ENCODE results near the gene ARHGAP45. TPM values are rescaled to one million over a fixed set of nuclear protein-coding genes. Genes with fewer than 3 reads are reported as not detected.

The ARHGAP45 gene
- total and polyA plus RNA-seq, 2 of the 8 experiments (the other 6 are each of a cell fraction or from before 2014, with no cell fraction given), result 31.4 to 41.8 TPM

DNA sequence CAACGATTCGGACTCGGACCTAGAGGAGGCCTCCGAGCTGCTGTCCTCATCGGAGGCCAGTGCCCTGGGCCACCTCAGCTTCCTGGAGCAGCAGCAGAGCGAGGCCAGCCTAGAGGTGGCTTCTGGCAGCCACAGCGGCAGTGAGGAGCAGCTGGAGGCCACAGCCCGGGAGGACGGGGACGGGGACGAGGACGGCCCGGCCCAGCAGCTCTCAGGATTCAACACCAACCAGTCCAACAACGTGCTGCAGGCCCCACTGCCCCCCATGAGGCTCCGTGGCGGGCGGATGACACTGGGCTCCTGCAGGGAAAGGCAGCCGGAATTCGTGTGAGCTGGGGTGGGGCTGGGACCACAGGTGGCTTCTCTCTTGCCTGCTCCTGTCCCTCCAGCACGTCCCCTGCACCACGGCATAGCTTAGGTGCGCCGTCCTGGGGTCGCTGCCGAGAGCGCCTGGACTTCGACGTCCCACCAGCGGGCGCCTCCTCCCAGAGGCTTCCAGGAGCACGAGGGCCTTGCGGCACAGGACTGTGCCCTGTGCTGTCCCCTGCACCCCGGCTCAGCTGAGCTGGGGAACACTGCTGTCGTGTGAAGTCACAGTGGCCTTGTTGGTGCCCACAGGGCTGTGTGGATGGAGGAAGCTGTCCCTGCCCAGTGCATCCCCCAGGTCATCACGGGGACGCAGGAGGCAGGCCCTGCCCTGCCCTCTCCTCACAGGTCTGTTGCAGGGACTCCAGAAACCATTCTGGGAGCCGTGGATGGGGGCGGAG lies 18.9 kb downstream of the ARHGAP45 start:
- H3K56ac ChIP-seq (replicated peaks; ENCODE audit: insufficient read length, low read depth, low read length), result no peak overlapping the region
- no peak overlapping the region for H4K5ac ChIP-seq (ENCODE audit: insufficient read length, low read depth, low read length)
- no peak overlapping the region for H3K4me2 ChIP-seq (ENCODE audit: insufficient read depth in 1 of 2, low read depth in 2 of 2, low read length in 2 of 2)
- no peaks in the 10 kb centered on the region for H3K9me3 ChIP-seq (ENCODE audit: insufficient read depth in 2 of 2, low read depth in 1 of 2, low read length in 1 of 2)
- H2AK5ac ChIP-seq (ENCODE audit: low read depth, low read length), result no peak overlapping the region
- no peak overlapping the region for H3K18ac ChIP-seq (ENCODE audit: extremely low read depth, low read length)
- H3K27me3 ChIP-seq (replicated peaks in 1 of 4; ENCODE audit: control insufficient read depth in 3 of 4, extremely low read depth in 1 of 4, insufficient read depth in 3 of 4, low read length in 3 of 4), result no peaks in the 10 kb centered on the region
- TF ChIP-seq POLR2AphosphoS5 (IDR thresholded peaks at IDR 0.05; ENCODE audit: low read depth, low read length) (0 out of 2 replicates have a peak, but pooled peaks have one; percentile 43), POU5F1 (IDR thresholded peaks at IDR 0.05; ENCODE audit: low read depth, low read length) (no peak), SP4 (IDR thresholded peaks at IDR 0.05; ENCODE audit: low read length) (no peak)
- H4K20me1 ChIP-seq (replicated peaks in 1 of 2; ENCODE audit: control insufficient read depth in 1 of 2, insufficient read depth in 2 of 2, low read length in 2 of 2), result peaks cover 2 to 20% of the 10 kb centered on the region in 2 experiments
- FAIRE-seq, result no peak
- ChIA-PET CTCF (ENCODE audit: partially characterized antibody) (interaction anchor here (0.7 to 2.8 kb wide), 11 partner anchors 8 to 140 kb away, joined by 3 to 7 read pairs (median 3); no protein-coding TSS in a partner anchor), POLR2A (ENCODE audit: partially characterized antibody) (interaction anchor here (0.6 to 10.3 kb wide), 28 partner anchors 9 to 226 kb away, joined by 3 to 116 read pairs (median 4); partner anchors contain the start of genes ABCA7, ARHGAP45, GPX4 and POLR2E)
- peaks cover 0 to 58% (median 19%) of the 10 kb centered on the region in 4 experiments; a peak in 4 of 8 replicates for H3K36me3 ChIP-seq (ENCODE audit: control insufficient read depth in 2 of 4, insufficient read depth in 4 of 4, low read length in 3 of 4)
- H3K9ac ChIP-seq (replicated peaks in 1 of 4; ENCODE audit: extremely low read depth in 1 of 4, low read depth in 3 of 4, low read length in 3 of 4), result no peak overlapping the region
- H2BK20ac ChIP-seq (ENCODE audit: low read length), result no peak overlapping the region
- H2BK120ac ChIP-seq (replicated peaks; ENCODE audit: low read depth, low read length), result no peak overlapping the region
- no peak overlapping the region for H3K27ac ChIP-seq (ENCODE audit: low read depth, low read length)
- WGBS, 2 experiments (ENCODE audit: extremely low coverage in 1 of 2, insufficient coverage in 1 of 2, insufficient read length in 1 of 2, insufficient replicate concordance in 2 of 2, low coverage in 1 of 2, low lambda C conversion rate in 2 of 2, missing lambda C conversion rate in 1 of 2), result 86% methylated on average over 36 of the region's 38 CpGs; no CpG with 5 or more reads in 1 of the 2 experiments
- no peak overlapping the region for H3K4ac ChIP-seq (replicated peaks; ENCODE audit: insufficient read length, low read depth, low read length)
- no peak overlapping the region for H4K91ac ChIP-seq (replicated peaks; ENCODE audit: insufficient read length, low read length)
- H3K4me1 ChIP-seq (replicated peaks in 1 of 4; ENCODE audit: control insufficient read depth in 3 of 4, insufficient read depth in 4 of 4, low read length in 3 of 4), result peaks cover 0 to 7% (median 0%) of the 10 kb centered on the region in 4 experiments; a peak in 4 of 7 replicates
- H2AFZ ChIP-seq (ENCODE audit: low read length), result no peak overlapping the region
- H3K23me2 ChIP-seq (ENCODE audit: low read depth, low read length), result no peaks in the 10 kb centered on the region
- no peak overlapping the region for H3K23ac ChIP-seq (ENCODE audit: insufficient read length)
- no peak overlapping the region for H2BK12ac ChIP-seq (ENCODE audit: low read depth, low read length)
- H4K8ac ChIP-seq (ENCODE audit: extremely low read depth, insufficient read depth, low read length), result no peak overlapping the region; the same call in 1 of the 2 replicates
- no peaks in the 10 kb centered on the region; the same call in none of the 2 replicates for H3K79me1 ChIP-seq (ENCODE audit: low read depth, low read length)
- H3K14ac ChIP-seq (ENCODE audit: insufficient read length), result no peak overlapping the region
- H2BK15ac ChIP-seq (ENCODE audit: low read length), result no peak overlapping the region
- H3K79me2 ChIP-seq (ENCODE audit: control insufficient read depth in 1 of 2, insufficient read depth in 2 of 2, low read length in 2 of 2), result no peaks in the 10 kb centered on the region
- no peak for DNase-seq (ENCODE audit: low read depth in 1 of 2, low spot score in 2 of 2)
- no peak overlapping the region for H2BK5ac ChIP-seq (ENCODE audit: low read depth, low read length)
- H3K4me3 ChIP-seq (ENCODE audit: extremely low read depth in 1 of 4, insufficient read depth in 2 of 4, low read depth in 3 of 4, low read length in 4 of 4), result no peak overlapping the region
